ENCODE data around the gene LHB.

The LHB gene

GRCh38 chr19:49010453-49010852 is 6.4 kb downstream of the LHB start:
- DNase-seq (ENCODE audit: low read depth) = no peak

GRCh38 chr19:49009828-49010227 is 7.1 kb downstream of the LHB start:
- DNase-seq (ENCODE audit: low read depth) = no peak

GRCh38 chr19:49006905-49007304 is 10.0 kb downstream of the LHB start:
- no peak for DNase-seq (ENCODE audit: low read depth)

- no peak for DNase-seq (ENCODE audit: low read depth)
Measured at GRCh38 chr19:49004964-49005614, 11.8 kb downstream of the LHB start.

- DNase-seq (ENCODE audit: low read depth) = no peak
Measured at GRCh38 chr19:49004133-49004532, 12.8 kb downstream of the LHB start.

GRCh38 chr19:48999481-49000325 is 17.2 kb downstream of the LHB start:
- peak; percentile 55 for DNase-seq (ENCODE audit: low read depth)

- no peak for DNase-seq (ENCODE audit: low read depth)
Measured at GRCh38 chr19:48997972-48998371, 18.9 kb downstream of the LHB start.

- no peak for DNase-seq (ENCODE audit: low read depth)
Measured at GRCh38 chr19:48994035-48994386, 22.9 kb downstream of the LHB start.

- peak; percentile 100 for DNase-seq (ENCODE audit: low read depth)
Measured at GRCh38 chr19:48993175-48994034, 23.5 kb downstream of the LHB start, which contains the start of the genes GYS1 and RUVBL2. GYS1 (minus strand) TSS chr19:48993309; CDS start chr19:48993112, 197 bp downstream. RUVBL2 (plus strand) TSS chr19:48993887; CDS start chr19:48993912, 25 bp downstream.

- no peak for DNase-seq (ENCODE audit: low read depth)
Measured at GRCh38 chr19:48992581-48993174, 24.2 kb downstream of the LHB start.

- peak; percentile 83 for DNase-seq (ENCODE audit: low read depth)
Measured at GRCh38 chr19:48991873-48992580, 24.9 kb downstream of the LHB start.

GRCh38 chr19:48991011-48991609 is 25.8 kb downstream of the LHB start:
- DNase-seq (ENCODE audit: low read depth) = no peak

- DNase-seq (ENCODE audit: low read depth) = no peak
Measured at GRCh38 chr19:48990400-48990799, 26.5 kb downstream of the LHB start.

- no peak for DNase-seq (ENCODE audit: low read depth)
Measured at GRCh38 chr19:48989701-48990291, 27.1 kb downstream of the LHB start.

- DNase-seq (ENCODE audit: low read depth) = no peak
Measured at GRCh38 chr19:48988860-48989259, 28.0 kb downstream of the LHB start.

- DNase-seq (ENCODE audit: low read depth) = no peak
Measured at GRCh38 chr19:48988286-48988685, 28.6 kb downstream of the LHB start.

GRCh38 chr19:48987323-48987722 is 29.6 kb downstream of the LHB start:
- DNase-seq (ENCODE audit: low read depth) = no peak

GRCh38 chr19:48986211-48986610 is 30.7 kb downstream of the LHB start:
- no peak for DNase-seq (ENCODE audit: low read depth)

- DNase-seq (ENCODE audit: low read depth) = no peak
Measured at GRCh38 chr19:48985711-48986110, 31.2 kb downstream of the LHB start.

- no peak for DNase-seq (ENCODE audit: low read depth)
Measured at GRCh38 chr19:48982280-48982679, 34.6 kb downstream of the LHB start.

- no peak for DNase-seq (ENCODE audit: low read depth)
Measured at GRCh38 chr19:48977061-48977460, 39.8 kb downstream of the LHB start.
